ENCODE measurements around the gene LPA.

GRCh38 chr6:160595838-160596832 lies 67.9 kb downstream of the LPA start:
- TF ChIP-seq EP300 (IDR thresholded peaks at IDR 0.05; ENCODE audit: borderline replicate concordance) (no peak), RAD21 (IDR thresholded peaks at IDR 0.05; ENCODE audit: low read depth) (no peak), REST (IDR thresholded peaks at IDR 0.05; ENCODE audit: low read depth) (no peak), TAF1 (IDR thresholded peaks at IDR 0.05; ENCODE audit: low read depth) (no peak), CREB1 (IDR thresholded peaks at IDR 0.05; ENCODE audit: low read depth) (no peak), TEAD4 (IDR thresholded peaks at IDR 0.05) (no peak), FOXM1 (IDR thresholded peaks at IDR 0.05; ENCODE audit: borderline replicate concordance, low read depth) (no peak), YY1 (IDR thresholded peaks at IDR 0.05; ENCODE audit: low read depth) (no peak), EGR1 (IDR thresholded peaks at IDR 0.05) (no peak), CEBPB (IDR thresholded peaks at IDR 0.05) (no peak), ZBTB7A (IDR thresholded peaks at IDR 0.05; ENCODE audit: low read depth) (no peak), TCF12 (IDR thresholded peaks at IDR 0.05; ENCODE audit: low read depth) (no peak)
- TF ChIP-seq, protein P1, sequence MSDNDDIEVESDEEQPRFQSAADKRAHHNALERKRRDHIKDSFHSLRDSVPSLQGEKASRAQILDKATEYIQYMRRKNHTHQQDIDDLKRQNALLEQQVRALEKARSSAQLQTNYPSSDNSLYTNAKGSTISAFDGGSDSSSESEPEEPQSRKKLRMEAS (IDR thresholded peaks at IDR 0.05): no peak

Data from Ishikawa (cell line).